Measurements from ENCODE around the gene CDYL2. TPM values are rescaled to one million over a fixed set of nuclear protein-coding genes. Genes with fewer than 3 reads are reported as not detected.

CDYL2 gene
- total RNA-seq, 1 experiment from 2014 or later, result 7.1 TPM

DNA sequence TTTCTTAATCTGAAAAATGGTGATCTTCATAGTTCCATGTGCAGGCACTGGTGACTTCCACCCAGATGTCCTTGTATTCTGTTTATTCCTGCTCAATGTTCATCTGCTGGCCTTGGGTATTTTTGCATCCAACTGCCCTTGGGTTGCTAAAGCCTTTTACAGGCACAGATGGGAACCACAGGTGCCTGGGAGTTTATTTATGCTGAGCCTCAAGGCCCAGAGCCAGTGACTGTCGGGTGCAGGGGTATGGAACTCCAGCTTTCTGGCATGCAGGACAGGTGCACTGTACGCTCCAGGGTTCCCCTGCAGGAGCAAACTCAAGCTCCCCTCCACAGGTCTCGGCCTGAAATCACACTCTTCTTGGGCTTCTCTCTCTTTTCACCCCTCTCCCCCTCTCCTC, 241.3 kb downstream of the CDYL2 start:
- intact Hi-C loops (cut with micrococcal nuclease), result no loop called here
- no peak for DNase-seq (ENCODE audit: unreplicated experiment)
- Mint-ChIP-seq H3K9me3 (ENCODE audit: unreplicated experiment) (no peaks in the 10 kb centered on the region), H3K27me3 (ENCODE audit: insufficient read depth, unreplicated experiment) (no peaks in the 10 kb centered on the region), H3K4me1 (ENCODE audit: insufficient read depth, unreplicated experiment) (no peaks in the 10 kb centered on the region), H3K4me3 (ENCODE audit: unreplicated experiment) (no peak overlapping the region), H3K27ac (ENCODE audit: low read depth, unreplicated experiment) (no peak overlapping the region), H3K36me3 (ENCODE audit: insufficient read depth, unreplicated experiment) (no peaks in the 10 kb centered on the region)
- no TSS peak for BruUV-seq (replicated peaks)
- TF ChIP-seq, protein P1, sequence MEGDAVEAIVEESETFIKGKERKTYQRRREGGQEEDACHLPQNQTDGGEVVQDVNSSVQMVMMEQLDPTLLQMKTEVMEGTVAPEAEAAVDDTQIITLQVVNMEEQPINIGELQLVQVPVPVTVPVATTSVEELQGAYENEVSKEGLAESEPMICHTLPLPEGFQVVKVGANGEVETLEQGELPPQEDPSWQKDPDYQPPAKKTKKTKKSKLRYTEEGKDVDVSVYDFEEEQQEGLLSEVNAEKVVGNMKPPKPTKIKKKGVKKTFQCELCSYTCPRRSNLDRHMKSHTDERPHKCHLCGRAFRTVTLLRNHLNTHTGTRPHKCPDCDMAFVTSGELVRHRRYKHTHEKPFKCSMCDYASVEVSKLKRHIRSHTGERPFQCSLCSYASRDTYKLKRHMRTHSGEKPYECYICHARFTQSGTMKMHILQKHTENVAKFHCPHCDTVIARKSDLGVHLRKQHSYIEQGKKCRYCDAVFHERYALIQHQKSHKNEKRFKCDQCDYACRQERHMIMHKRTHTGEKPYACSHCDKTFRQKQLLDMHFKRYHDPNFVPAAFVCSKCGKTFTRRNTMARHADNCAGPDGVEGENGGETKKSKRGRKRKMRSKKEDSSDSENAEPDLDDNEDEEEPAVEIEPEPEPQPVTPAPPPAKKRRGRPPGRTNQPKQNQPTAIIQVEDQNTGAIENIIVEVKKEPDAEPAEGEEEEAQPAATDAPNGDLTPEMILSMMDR (IDR thresholded peaks at IDR 0.05; ENCODE audit: unreplicated experiment), result no peak
- POLR2A ChIA-PET, result no interaction called here
- CTCF ChIA-PET, result no interaction called here

DNA sequence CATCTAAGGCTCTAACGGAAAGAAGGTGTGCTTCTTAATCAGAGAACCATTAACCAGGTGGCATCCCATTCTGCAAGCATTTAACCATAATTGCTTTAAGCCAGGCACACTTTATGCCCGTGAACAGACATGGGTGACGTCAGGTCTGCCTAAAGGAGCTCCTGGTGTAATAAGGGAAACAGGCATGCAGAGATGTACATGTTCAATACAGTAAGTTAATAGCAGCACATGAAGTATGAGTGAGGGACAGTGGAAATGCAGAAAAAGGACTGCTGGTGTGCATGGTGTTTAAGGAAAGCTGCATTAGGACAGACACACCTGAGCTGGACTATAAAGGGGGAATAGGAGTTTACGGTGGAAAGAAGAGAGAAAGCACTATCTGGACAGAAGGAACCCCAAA, 245.0 kb downstream of the CDYL2 start:
- no peaks in the 10 kb centered on the region for H3K27me3 Mint-ChIP-seq (ENCODE audit: insufficient read depth, unreplicated experiment)
- no peaks in the 10 kb centered on the region for H3K4me1 Mint-ChIP-seq (ENCODE audit: insufficient read depth, unreplicated experiment)
- ChIA-PET POLR2A (no interaction called here), CTCF (interaction anchor here (0.6 to 2.1 kb wide), 3 partner anchors 32 to 1311 kb away, joined by 3 to 7 read pairs (median 5); no protein-coding TSS in a partner anchor)
- DNase-seq (ENCODE audit: unreplicated experiment), result no peak
- H3K27ac Mint-ChIP-seq (ENCODE audit: low read depth, unreplicated experiment), result no peak overlapping the region
- no peaks in the 10 kb centered on the region for H3K9me3 Mint-ChIP-seq (ENCODE audit: unreplicated experiment)
- H3K36me3 Mint-ChIP-seq (ENCODE audit: insufficient read depth, unreplicated experiment), result no peaks in the 10 kb centered on the region
- no TSS peak for BruUV-seq (replicated peaks)
- intact Hi-C loops (cut with micrococcal nuclease), result no loop called here
- no peak overlapping the region for H3K4me3 Mint-ChIP-seq (ENCODE audit: unreplicated experiment)
- TF ChIP-seq, protein P1 (IDR thresholded peaks at IDR 0.05; ENCODE audit: unreplicated experiment), result no peak

DNA sequence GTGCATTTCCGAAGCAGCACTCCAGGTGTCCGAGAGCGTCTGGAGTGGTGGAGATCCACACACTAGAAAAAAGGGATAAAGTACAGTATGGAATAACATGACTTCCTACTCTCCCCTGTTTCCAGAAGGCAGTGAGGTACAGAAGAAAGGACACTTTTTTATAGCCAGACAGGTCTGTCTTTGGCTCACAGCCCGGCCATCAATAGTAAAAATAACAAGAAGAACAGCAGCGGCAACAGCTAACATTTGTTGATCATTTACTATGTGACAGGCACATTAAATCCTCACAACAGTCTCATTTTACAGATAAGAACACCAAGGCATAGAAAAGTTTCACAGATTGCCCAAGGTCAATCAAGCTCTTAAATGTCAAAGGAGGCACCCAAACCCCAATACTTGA, 247.4 kb downstream of the CDYL2 start:
- ChIA-PET POLR2A (no interaction called here), CTCF (interaction anchor here (0.6 kb wide), 2 partner anchors 212 to 269 kb away, joined by 3 read pairs; no protein-coding TSS in a partner anchor)
- no TSS peak for BruUV-seq (replicated peaks)
- TF ChIP-seq, protein P1 (IDR thresholded peaks at IDR 0.05; ENCODE audit: unreplicated experiment), result no peak
- Mint-ChIP-seq H3K4me1 (ENCODE audit: insufficient read depth, unreplicated experiment) (no peaks in the 10 kb centered on the region), H3K9me3 (ENCODE audit: unreplicated experiment) (no peaks in the 10 kb centered on the region), H3K4me3 (ENCODE audit: unreplicated experiment) (no peak overlapping the region), H3K36me3 (ENCODE audit: insufficient read depth, unreplicated experiment) (no peaks in the 10 kb centered on the region), H3K27ac (ENCODE audit: low read depth, unreplicated experiment) (no peak overlapping the region), H3K27me3 (ENCODE audit: insufficient read depth, unreplicated experiment) (no peaks in the 10 kb centered on the region)
- intact Hi-C loops (cut with micrococcal nuclease), result no loop called here
- no peak for DNase-seq (ENCODE audit: unreplicated experiment)

DNA sequence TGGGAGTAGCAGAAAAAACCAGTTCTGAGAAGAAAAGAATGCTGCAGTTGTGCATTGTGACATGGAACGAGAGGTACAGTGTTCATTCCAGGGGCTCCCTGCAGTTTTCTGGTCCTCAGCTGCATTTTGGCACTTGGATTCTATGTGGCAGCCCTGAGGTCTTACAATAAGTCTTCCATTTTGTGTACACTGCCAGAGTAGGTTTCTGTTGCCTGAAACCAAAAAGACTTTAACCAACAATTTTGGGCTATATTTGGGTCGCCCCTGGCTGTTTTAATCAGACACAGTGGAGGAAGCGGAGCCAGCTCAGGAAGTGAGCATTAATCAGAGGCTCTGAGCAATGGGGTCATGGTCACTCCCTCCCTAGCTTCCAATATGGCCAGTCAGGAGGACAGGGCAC, 247.9 kb downstream of the CDYL2 start:
- CTCF ChIA-PET, result no interaction called here
- H3K36me3 Mint-ChIP-seq (ENCODE audit: insufficient read depth, unreplicated experiment), result no peaks in the 10 kb centered on the region
- H3K27ac Mint-ChIP-seq (ENCODE audit: low read depth, unreplicated experiment), result no peak overlapping the region
- H3K9me3 Mint-ChIP-seq (ENCODE audit: unreplicated experiment), result no peaks in the 10 kb centered on the region
- intact Hi-C loops (cut with micrococcal nuclease), result no loop called here
- no peaks in the 10 kb centered on the region for H3K27me3 Mint-ChIP-seq (ENCODE audit: insufficient read depth, unreplicated experiment)
- no peak overlapping the region for H3K4me3 Mint-ChIP-seq (ENCODE audit: unreplicated experiment)
- POLR2A ChIA-PET, result no interaction called here
- no TSS peak for BruUV-seq (replicated peaks)
- TF ChIP-seq, protein P1 (IDR thresholded peaks at IDR 0.05; ENCODE audit: unreplicated experiment), result no peak
- H3K4me1 Mint-ChIP-seq (ENCODE audit: insufficient read depth, unreplicated experiment), result no peaks in the 10 kb centered on the region
- no peak for DNase-seq (ENCODE audit: unreplicated experiment)

Measured in MCF 10A (cell line).